Hematopoietic multipotent progenitor cell treated with erythropoietin and hydrocortisone succinate and interleukin-3 and kit ligand, for 8 days (in vitro differentiated cells): ENCODE measurements around the gene MCRS1.

Experiments
- DNase-seq: peaks from one replicate; pipeline ENCODE4 v3.0.0-alpha.2; 2015

Gene MCRS1

GRCh38 chr12:49582201-49582600 is 14.3 kb upstream of the MCRS1 start:
- no peak for DNase-seq

- peak; percentile 78 for DNase-seq
Observed at GRCh38 chr12:49580572-49581535, 12.9 kb upstream of the MCRS1 start.

GRCh38 chr12:49578471-49579112 is 10.7 kb upstream of the MCRS1 start:
- DNase-seq, result no peak

- DNase-seq, result peak; percentile 56
Observed at GRCh38 chr12:49577589-49578315, 9.8 kb upstream of the MCRS1 start.

GRCh38 chr12:49568442-49569162 is 660 bp upstream of the MCRS1 start:
- DNase-seq, result peak; percentile 64

- no peak for DNase-seq
Observed at GRCh38 chr12:49567302-49567610, 686 bp downstream of the MCRS1 start.

GRCh38 chr12:49566361-49566760 is 1.6 kb downstream of the MCRS1 start:
- DNase-seq, result no peak

GRCh38 chr12:49565406-49566265 is 2.3 kb downstream of the MCRS1 start:
- no peak for DNase-seq

- DNase-seq, result no peak
Observed at GRCh38 chr12:49564686-49565405, 3.1 kb downstream of the MCRS1 start.

- peak; percentile 22 for DNase-seq
Observed at GRCh38 chr12:49563951-49564685, 3.8 kb downstream of the MCRS1 start.

- no peak for DNase-seq
Observed at GRCh38 chr12:49562831-49563230, 5.1 kb downstream of the MCRS1 start.

- no peak for DNase-seq
Observed at GRCh38 chr12:49562233-49562632, 5.7 kb downstream of the MCRS1 start.

GRCh38 chr12:49560695-49561094 is 7.2 kb downstream of the MCRS1 start:
- no peak for DNase-seq

GRCh38 chr12:49559011-49559675 is 8.8 kb downstream of the MCRS1 start:
- DNase-seq, result no peak

GRCh38 chr12:49558526-49558925 is 9.4 kb downstream of the MCRS1 start:
- DNase-seq, result peak; percentile 56

GRCh38 chr12:49557917-49558215 is 10.1 kb downstream of the MCRS1 start:
- DNase-seq, result no peak

GRCh38 chr12:49557187-49557916 is 10.6 kb downstream of the MCRS1 start:
- DNase-seq, result no peak

- no peak for DNase-seq
Observed at GRCh38 chr12:49556391-49557186, 11.4 kb downstream of the MCRS1 start.
